Liver (tissue), 2 donors: ENCODE measurements around the gene CD101.

Source experiments
- TF ChIP-seq, protein P1 (sequence below): fragments of 150-350 bp; IDR thresholded peaks from 2 replicates; pipeline ENCODE4 v1.5.1; 2017; ENCODE audit warnings: improper control_type of control experiment, low read depth, low read length; ENCODE audit not compliant: missing input control
- TF ChIP-seq, protein P2 (sequence below): IDR thresholded peaks from 2 replicates; pipeline ENCODE4 v1.6.1; 2016; ENCODE audit warnings: antibody characterized with exemption, mild to moderate bottlenecking
- donor health status: healthy.

DNA sequence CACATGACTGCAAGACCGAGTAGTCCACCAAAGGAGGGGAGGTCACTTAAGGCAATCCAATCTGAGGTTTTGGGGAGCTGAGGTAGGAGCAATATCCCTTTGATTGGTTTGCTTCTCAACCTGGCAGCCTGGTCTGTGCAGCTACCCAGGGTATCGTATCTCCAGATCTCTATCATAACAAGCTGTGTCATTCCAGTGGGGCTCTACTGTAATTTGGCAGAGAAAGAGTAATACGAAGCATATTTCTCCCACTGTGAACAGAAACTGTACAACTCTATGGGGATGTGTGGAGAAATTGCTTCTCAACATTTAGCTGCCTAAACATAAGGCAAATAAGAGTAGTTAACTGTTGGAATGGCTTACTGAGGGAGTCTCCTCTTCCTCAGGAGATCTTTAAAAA, 20.6 kb downstream of the CD101 start:
- TF ChIP-seq, protein P1, sequence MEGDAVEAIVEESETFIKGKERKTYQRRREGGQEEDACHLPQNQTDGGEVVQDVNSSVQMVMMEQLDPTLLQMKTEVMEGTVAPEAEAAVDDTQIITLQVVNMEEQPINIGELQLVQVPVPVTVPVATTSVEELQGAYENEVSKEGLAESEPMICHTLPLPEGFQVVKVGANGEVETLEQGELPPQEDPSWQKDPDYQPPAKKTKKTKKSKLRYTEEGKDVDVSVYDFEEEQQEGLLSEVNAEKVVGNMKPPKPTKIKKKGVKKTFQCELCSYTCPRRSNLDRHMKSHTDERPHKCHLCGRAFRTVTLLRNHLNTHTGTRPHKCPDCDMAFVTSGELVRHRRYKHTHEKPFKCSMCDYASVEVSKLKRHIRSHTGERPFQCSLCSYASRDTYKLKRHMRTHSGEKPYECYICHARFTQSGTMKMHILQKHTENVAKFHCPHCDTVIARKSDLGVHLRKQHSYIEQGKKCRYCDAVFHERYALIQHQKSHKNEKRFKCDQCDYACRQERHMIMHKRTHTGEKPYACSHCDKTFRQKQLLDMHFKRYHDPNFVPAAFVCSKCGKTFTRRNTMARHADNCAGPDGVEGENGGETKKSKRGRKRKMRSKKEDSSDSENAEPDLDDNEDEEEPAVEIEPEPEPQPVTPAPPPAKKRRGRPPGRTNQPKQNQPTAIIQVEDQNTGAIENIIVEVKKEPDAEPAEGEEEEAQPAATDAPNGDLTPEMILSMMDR = no peak
- TF ChIP-seq, protein P2, sequence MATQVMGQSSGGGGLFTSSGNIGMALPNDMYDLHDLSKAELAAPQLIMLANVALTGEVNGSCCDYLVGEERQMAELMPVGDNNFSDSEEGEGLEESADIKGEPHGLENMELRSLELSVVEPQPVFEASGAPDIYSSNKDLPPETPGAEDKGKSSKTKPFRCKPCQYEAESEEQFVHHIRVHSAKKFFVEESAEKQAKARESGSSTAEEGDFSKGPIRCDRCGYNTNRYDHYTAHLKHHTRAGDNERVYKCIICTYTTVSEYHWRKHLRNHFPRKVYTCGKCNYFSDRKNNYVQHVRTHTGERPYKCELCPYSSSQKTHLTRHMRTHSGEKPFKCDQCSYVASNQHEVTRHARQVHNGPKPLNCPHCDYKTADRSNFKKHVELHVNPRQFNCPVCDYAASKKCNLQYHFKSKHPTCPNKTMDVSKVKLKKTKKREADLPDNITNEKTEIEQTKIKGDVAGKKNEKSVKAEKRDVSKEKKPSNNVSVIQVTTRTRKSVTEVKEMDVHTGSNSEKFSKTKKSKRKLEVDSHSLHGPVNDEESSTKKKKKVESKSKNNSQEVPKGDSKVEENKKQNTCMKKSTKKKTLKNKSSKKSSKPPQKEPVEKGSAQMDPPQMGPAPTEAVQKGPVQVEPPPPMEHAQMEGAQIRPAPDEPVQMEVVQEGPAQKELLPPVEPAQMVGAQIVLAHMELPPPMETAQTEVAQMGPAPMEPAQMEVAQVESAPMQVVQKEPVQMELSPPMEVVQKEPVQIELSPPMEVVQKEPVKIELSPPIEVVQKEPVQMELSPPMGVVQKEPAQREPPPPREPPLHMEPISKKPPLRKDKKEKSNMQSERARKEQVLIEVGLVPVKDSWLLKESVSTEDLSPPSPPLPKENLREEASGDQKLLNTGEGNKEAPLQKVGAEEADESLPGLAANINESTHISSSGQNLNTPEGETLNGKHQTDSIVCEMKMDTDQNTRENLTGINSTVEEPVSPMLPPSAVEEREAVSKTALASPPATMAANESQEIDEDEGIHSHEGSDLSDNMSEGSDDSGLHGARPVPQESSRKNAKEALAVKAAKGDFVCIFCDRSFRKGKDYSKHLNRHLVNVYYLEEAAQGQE = no peak
